Stimulated activated CD8-positive, alpha-beta memory T cell treated with anti-CD3 and anti-CD28 coated beads, Interleukin-2, amount 100 ng/mL, for 1 hour (primary cell): ENCODE data around the gene OR1S2.
"Not testable (repeated sequence)": the region's sequence is repeated elsewhere in the genome, so short reads cannot be mapped to it uniquely, and the experiment has no call there.

ENCODE experiments used
- DNase-seq, 2 donors: peaks; one replicate each; pipeline ENCODE4 v3.0.0-alpha.2; 2020; ENCODE audit warnings: low read depth in 2 of 2

The OR1S2 gene, protein sequence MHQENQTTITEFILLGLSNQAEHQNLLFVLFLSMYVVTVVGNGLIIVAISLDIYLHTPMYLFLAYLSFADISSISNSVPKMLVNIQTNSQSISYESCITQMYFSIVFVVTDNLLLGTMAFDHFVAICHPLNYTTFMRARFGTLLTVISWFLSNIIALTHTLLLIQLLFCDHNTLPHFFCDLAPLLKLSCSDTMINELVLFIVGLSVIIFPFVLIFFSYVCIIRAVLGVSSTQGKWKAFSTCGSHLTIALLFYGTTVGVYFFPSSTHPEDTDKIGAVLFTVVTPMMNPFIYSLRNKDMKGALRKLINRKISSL

DNA sequence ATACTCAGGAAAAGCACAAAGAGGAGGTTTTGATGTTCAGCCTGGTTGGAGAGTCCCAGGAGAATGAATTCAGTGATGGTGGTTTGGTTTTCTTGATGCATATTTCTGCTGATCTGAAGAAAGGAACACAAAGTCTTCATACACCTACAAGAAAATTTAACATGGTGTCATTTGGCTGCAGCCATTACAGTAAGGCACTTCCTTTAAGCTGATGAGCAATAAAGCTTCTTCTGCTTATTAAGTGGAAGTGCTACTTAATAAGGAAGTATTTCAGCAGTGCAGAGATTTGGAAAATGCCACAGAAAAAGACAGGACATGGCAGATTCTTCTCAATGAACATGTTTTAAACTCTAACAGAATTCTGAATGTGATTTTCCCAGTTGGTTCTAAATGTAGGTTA, at the start of gene OR1S2:
TSS of gene OR1S2 (minus strand) at position 101 of the 400 bp plus-strand sequence. CDS start at position 101, 0 bp downstream.
- no peak for DNase-seq

- no peak for DNase-seq
Measured at GRCh38 chr11:58243954-58244353, 40.0 kb upstream of the OR1S2 start.

- DNase-seq: no peak
Measured at GRCh38 chr11:58227956-58228615, 24.1 kb upstream of the OR1S2 start.

DNA sequence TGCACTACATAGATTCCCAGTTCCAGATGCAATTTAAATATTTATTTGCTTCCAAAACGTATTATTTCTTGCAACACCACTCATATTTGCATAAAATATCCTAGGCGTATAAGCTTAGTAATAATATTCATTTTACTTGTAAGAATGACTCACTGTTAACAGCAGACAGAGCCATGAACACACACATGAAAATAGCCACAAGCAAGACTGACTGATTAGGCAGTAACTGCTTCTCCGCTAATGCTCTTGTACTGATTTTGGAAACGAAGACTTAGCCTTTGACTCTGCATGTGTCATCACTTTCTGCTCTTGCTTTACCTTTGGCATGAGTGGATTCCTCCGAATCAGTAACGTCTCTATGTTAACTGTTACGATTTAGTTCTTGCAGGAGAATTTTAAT, 18.8 kb upstream of the OR1S2 start:
- no peak for DNase-seq

- no peak for DNase-seq
Measured at GRCh38 chr11:58216476-58216875, 12.5 kb upstream of the OR1S2 start.

DNA sequence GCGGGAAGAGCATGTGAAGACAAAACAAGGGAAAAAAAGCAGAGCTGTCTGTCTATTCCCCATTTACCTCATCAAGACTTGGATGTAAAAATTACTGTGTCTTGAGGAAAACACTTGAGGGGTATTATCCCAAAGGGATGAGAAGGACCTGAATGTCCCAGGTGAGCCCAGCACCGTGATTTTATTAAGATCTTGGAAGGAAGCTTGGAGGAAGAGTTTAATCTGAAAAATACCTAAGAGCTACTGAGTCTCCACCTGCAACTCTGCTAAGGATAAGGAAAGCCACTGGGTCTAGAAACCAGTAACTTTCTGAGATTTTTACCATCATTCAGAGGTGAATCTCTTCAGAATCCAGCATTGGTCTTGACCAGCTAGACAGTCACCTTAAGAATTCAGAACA, 8.5 kb upstream of the OR1S2 start, which contains the start of gene OR1S1:
TSS of gene OR1S1 (plus strand) at position 301 of the 400 bp plus-strand sequence.
- DNase-seq: not testable (repeated sequence)

- no peak for DNase-seq
Measured at GRCh38 chr11:58199271-58199670, 4.7 kb downstream of the OR1S2 start.

GRCh38 chr11:58195939-58196338, 8.0 kb downstream of the OR1S2 start:
- no peak for DNase-seq

DNA sequence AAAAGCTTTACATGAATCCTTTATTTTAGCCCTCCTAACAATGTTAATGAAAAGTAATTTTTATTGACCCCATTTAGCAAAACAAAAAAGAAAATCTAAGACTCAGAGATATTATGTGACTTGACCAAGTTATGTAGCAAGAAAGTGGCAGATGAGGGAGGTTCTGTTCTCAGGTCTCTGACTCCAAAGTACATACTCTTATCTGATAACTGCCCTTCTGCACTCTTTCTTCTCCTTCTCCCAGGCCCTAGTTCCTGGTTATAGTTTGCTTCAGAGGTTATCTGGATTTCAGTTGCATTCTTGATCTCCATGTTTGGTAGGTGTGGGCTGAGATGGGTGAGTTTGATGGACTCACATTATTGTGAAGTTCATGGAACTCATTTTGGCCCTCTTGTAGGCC, 10.6 kb downstream of the OR1S2 start:
- no peak for DNase-seq

DNA sequence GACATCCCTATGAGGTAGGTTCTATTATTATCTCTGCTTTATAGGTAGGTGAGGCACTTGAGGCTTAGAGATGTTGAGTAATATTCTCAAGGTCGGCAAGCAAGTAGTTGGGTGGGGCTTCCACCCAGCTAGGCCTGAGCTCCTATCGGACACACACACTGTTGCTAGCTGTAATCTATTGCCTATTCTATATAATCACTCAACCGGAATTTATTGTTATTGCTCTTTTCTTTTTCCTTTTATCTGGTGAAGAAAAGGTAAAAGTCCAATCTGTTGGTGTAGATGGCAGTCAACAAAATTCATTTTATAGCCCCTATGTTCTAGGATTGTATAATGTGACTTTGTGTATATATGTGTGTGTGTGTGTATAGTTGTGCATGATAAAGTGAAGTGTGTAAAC, 11.7 kb downstream of the OR1S2 start:
- no peak for DNase-seq

- no peak for DNase-seq
Measured at GRCh38 chr11:58188770-58189169, 15.2 kb downstream of the OR1S2 start, which contains the start of gene OR9Q2. OR9Q2 (plus strand) TSS chr11:58189070; CDS start chr11:58190491, 1,421 bp downstream.

DNA sequence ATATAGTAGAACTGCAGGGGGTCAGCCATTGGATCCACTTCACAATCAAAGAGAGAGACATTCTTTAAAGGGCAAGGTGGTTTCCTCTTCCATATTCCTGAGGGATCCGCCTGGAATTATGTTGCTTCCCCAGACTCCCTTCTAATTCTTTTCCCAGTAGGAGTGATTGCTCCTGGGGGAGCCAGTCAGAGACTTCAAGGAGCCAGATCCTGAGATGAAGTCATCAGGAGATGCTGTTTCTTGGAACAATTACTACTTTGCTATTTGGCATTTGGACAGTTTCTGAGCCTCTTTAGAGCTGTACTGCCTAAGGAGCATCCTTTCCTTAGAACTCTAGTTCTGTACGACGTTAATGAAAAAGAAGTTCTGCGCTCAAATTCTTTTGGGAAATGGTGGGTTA, 17.0 kb downstream of the OR1S2 start:
- no peak for DNase-seq

DNA sequence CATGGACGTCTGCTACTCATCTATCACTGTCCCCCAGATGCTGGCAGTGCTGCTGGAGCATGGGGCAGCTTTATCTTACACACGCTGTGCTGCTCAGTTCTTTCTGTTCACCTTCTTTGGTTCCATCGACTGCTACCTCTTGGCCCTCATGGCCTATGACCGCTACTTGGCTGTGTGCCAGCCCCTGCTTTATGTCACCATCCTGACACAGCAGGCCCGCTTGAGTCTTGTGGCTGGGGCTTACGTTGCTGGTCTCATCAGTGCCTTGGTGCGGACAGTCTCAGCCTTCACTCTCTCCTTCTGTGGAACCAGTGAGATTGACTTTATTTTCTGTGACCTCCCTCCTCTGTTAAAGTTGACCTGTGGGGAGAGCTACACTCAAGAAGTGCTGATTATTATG, 24.3 kb downstream of the OR1S2 start:
- no peak for DNase-seq

- DNase-seq: no peak
Measured at GRCh38 chr11:58178444-58178843, 25.5 kb downstream of the OR1S2 start.

DNA sequence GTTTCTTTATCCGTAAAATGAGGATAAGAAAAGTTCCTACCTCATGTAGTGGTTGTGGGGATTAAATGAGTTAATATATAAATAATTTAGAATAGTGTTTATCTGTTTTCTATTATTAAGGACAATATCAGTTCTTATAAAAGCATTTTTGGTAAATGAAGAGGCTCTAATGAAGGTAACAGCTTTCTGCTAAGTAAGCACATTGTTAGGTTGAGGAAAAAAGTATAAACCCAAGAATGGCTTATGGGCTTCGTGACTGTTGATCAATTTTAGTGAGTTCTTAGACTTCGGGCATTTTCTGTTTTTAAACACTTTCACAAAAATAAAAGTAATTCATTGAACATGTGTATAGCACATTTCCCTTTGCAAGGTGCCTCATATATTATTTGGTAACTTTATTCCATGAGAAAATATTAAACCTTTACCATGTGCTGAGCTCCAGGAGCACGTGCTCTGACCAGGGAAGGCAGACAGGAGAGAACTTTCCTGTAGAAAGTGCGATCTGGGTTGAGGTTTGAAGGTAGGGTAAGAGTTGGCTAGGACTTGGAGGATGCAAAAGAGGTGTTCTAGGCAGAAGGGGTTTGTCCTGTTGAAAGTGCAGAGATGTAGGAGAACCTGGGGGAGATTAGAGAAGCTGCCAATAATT, 26.4 kb downstream of the OR1S2 start:
- DNase-seq: no peak

DNA sequence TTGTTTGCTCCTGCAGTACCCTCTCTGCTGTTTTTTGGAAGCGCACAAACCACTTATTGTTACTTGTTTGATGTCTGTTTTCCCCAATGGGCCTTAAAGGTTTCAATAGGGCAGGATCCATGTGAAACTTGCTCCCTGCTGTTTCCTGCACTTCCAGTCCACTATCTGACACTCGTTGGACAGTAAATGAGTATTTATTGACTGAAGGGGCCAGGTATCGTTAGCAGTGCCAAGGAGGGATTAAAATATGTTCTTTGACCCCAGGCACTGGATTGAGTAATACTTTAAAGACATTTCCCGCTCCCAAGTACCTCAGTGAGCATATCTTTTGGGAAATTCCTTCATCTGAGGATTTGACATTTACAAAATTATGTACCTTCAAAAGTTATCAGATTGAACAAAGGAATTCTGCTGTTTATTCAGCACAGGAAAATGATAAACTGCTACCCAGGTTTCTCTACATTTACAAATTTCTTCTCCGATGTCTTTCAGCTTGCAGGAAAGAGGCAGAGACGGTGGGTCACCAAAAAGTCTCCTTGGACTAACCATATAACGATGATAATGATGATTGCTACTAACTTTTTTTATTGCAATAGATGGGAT, 38.3 kb downstream of the OR1S2 start:
- DNase-seq: no peak

GRCh38 chr11:58164990-58165389, 39.0 kb downstream of the OR1S2 start:
- DNase-seq: no peak

- DNase-seq: no peak
Measured at GRCh38 chr11:58164389-58164788, 39.6 kb downstream of the OR1S2 start.
